GM23338 (cell line): ENCODE measurements around the gene JAKMIP1. TPM values are rescaled to one million over a fixed set of nuclear protein-coding genes. Genes with fewer than 3 reads are reported as not detected.

ENCODE experiments used
- ATAC-seq: fragments of 200-7000 bp; cut with Tn5 transposase; 3 replicates; pipeline ENCODE4 v1.9.1; 2020
- DNase-seq: peaks from one replicate; pipeline ENCODE4 v3.0.0-alpha.2; 2015; ENCODE audit warnings: low spot score
- H2AFZ ChIP-seq: fragments of 200-600 bp; sonication (generic); 2 replicates; pipeline ENCODE4 v1.8.0; 2016; ENCODE audit warnings: antibody characterized with exemption, mild to moderate bottlenecking, moderate library complexity
- H3F3A ChIP-seq: fragments of 200-600 bp; sonication (generic); replicated peaks from 2 replicates; pipeline ENCODE4 v1.8.0; 2017; ENCODE audit warnings: antibody characterized with exemption, mixed run types, low read depth
- H3K27ac ChIP-seq: fragments of 200-600 bp; sonication (generic); 2 replicates; pipeline ENCODE4 v1.6.1; 2016; ENCODE audit warnings: low read depth
- H3K27me3 ChIP-seq: fragments of 200-600 bp; sonication (generic); 2 replicates; pipeline ENCODE4 v1.8.0; 2016; ENCODE audit warnings: mild to moderate bottlenecking, mixed run types, moderate library complexity; ENCODE audit not compliant: insufficient read depth
- H3K36me3 ChIP-seq: fragments of 200-600 bp; sonication (generic); 2 replicates; pipeline ENCODE4 v1.8.0; 2016; ENCODE audit warnings: mild to moderate bottlenecking; ENCODE audit not compliant: insufficient read depth
- H3K4me1 ChIP-seq: fragments of 200-600 bp; sonication (generic); 2 replicates; pipeline ENCODE4 v1.8.0; 2016; ENCODE audit warnings: mild to moderate bottlenecking, moderate library complexity; ENCODE audit not compliant: insufficient read depth
- H3K4me2 ChIP-seq: fragments of 200-600 bp; sonication (generic); 2 replicates; pipeline ENCODE4 v1.7.1; 2017; ENCODE audit warnings: mixed run types
- H3K4me3 ChIP-seq: fragments of 200-600 bp; sonication (generic); 2 replicates; pipeline ENCODE4 v1.6.1; 2016; ENCODE audit warnings: mixed run types
- H3K79me2 ChIP-seq: fragments of 200-600 bp; sonication (generic); replicated peaks from 2 replicates; pipeline ENCODE4 v1.8.0; 2017; ENCODE audit warnings: mild to moderate bottlenecking; ENCODE audit not compliant: insufficient read depth
- H3K9me2 ChIP-seq: fragments of 200-600 bp; sonication (generic); 2 replicates; pipeline ENCODE4 v1.8.0; 2017; ENCODE audit not compliant: insufficient read depth
- H4K20me1 ChIP-seq: fragments of 200-600 bp; sonication (generic); replicated peaks from 2 replicates; pipeline ENCODE4 v1.8.0; 2017; ENCODE audit warnings: mild to moderate bottlenecking; ENCODE audit not compliant: insufficient read depth
- H3K27ac Mint-ChIP-seq: 2 replicates; pipeline ENCODE4 v1.8.0; 2020; ENCODE audit warnings: inconsistent platforms, mild to moderate bottlenecking, moderate library complexity, mixed read lengths
- H3K27me3 Mint-ChIP-seq: 3 replicates; pipeline ENCODE4 v1.8.0; 2022; ENCODE audit warnings: low read depth, mild to moderate bottlenecking, moderate library complexity, mixed read lengths, inconsistent platforms; ENCODE audit not compliant: insufficient read depth, poor library complexity
- H3K36me3 Mint-ChIP-seq: 3 replicates; pipeline ENCODE4 v1.8.0; 2021; ENCODE audit warnings: low read depth, mild to moderate bottlenecking, inconsistent platforms, moderate library complexity, mixed read lengths
- H3K4me1 Mint-ChIP-seq: 3 replicates; pipeline ENCODE4 v1.8.0; 2020; ENCODE audit warnings: mild to moderate bottlenecking, inconsistent platforms, mixed read lengths
- H3K4me3 Mint-ChIP-seq: 3 replicates; pipeline ENCODE4 v1.8.0; 2021; ENCODE audit warnings: moderate library complexity, mild to moderate bottlenecking, inconsistent platforms, mixed read lengths
- H3K9me3 Mint-ChIP-seq: 3 replicates; pipeline ENCODE4 v1.8.0; 2020; ENCODE audit warnings: moderate library complexity, mild to moderate bottlenecking, inconsistent platforms, mixed read lengths
- CREB1 ChIP-seq: fragments of 250-450 bp; sonication (Bioruptor Pico); IDR thresholded peaks from 2 replicates; pipeline ENCODE4 v1.5.0; 2020; ENCODE audit warnings: low read depth, mild to moderate bottlenecking, moderate library complexity
- EZH2 ChIP-seq: fragments of 200-600 bp; sonication (generic); IDR thresholded peaks from one replicate; pipeline ENCODE4 v1.8.0; 2017; ENCODE audit warnings: antibody characterized with exemption, mild to moderate bottlenecking, low read depth; ENCODE audit not compliant: unreplicated experiment
- EZH2phosphoT487 ChIP-seq: fragments of 200-600 bp; sonication (generic); IDR thresholded peaks from one replicate; pipeline ENCODE4 v1.8.1; 2018; ENCODE audit warnings: antibody characterized with exemption; ENCODE audit not compliant: unreplicated experiment
- JUNB ChIP-seq: IDR thresholded peaks from one replicate; pipeline ENCODE4 v1.6.1; 2016; ENCODE audit warnings: antibody characterized with exemption; ENCODE audit not compliant: unreplicated experiment
- NANOG ChIP-seq: IDR thresholded peaks from 2 replicates; pipeline ENCODE4 v1.6.1; 2016; ENCODE audit warnings: antibody characterized with exemption, borderline replicate concordance
- POLR2AphosphoS5 ChIP-seq: IDR thresholded peaks from 2 replicates; pipeline ENCODE4 v1.6.1; 2016; ENCODE audit warnings: antibody characterized with exemption, low read depth
- STAT1 ChIP-seq: IDR thresholded peaks from one replicate; pipeline ENCODE4 v1.6.1; 2016; ENCODE audit warnings: antibody characterized with exemption; ENCODE audit not compliant: unreplicated experiment
- ZNF114 ChIP-seq: fragments of 250-450 bp; sonication (Bioruptor Pico); IDR thresholded peaks from 2 replicates; pipeline ENCODE4 v1.5.0; 2020; ENCODE audit warnings: mild to moderate bottlenecking, moderate library complexity
- ZNF331 ChIP-seq: fragments of 250-450 bp; sonication (Bioruptor Pico); IDR thresholded peaks from 2 replicates; pipeline ENCODE4 v1.5.0; 2020; ENCODE audit warnings: low read depth, mild to moderate bottlenecking, moderate library complexity
- polyA plus RNA-seq: library from polyadenylated mRNA; unstranded; fragments of >200 nt; fragmentation: Nextera tagmentation; extraction: Ambion mirVana; gene quantifications from 2 replicates; pipeline ENCODE4 v1.2.1, GENCODE V29; 2016
- total RNA-seq: library from RNA; depleted of rRNA; stranded (reverse); fragments of >200 nt; shearing (Covaris generic); gene quantifications from 2 replicates; pipeline ENCODE4 v1.2.3, GENCODE V29; 2014
- TF ChIP-seq, protein P1 (sequence below): IDR thresholded peaks from 2 replicates; pipeline ENCODE4 v1.6.1; 2016; ENCODE audit warnings: antibody characterized with exemption
- TF ChIP-seq, protein P2 (sequence below): IDR thresholded peaks from one replicate; pipeline ENCODE4 v1.6.1; 2018; ENCODE audit warnings: antibody characterized with exemption; ENCODE audit not compliant: unreplicated experiment

The JAKMIP1 gene
- total and polyA plus RNA-seq, 2 experiments from 2014 or later, result 4.6 to 5.1 TPM

DNA sequence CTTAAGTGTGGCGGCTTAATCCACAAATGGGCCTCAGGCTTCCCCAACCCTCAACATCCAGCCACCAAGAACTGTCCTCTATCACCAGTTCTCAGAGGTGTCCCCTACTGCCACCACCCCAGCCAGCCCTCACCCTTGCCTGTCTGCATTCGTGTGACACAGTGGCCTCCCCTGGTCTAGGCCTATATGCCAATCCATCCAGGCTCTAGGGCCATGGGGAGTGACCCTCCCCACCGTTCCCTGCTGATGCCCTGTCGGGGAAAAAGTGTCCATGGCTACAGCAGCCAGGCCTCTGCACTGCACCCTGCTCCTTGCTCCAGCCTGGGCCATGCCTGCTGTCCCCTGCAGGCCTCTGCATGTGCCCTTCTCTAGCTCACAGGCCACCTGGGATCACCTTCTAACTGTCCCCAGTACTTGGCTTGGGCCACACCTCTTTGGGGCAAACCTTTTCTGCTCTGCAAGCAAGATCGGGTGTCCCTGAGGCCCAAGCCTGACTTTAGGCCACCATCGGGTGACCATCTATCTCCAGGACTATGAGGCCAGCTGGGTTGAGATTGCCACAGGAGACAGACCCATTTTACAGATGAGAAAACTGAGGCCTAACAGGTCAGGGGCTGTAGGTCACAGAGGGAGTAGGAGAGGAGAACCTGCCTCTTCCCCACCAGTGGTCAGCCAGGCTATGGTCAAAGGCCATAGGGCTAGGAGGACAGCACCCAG, 75.8 kb downstream of the JAKMIP1 start:
- Mint-ChIP-seq H3K9me3 (no peaks in the 10 kb centered on the region), H3K36me3 (no peaks in the 10 kb centered on the region), H3K27ac (no peak overlapping the region), H3K4me1 (peaks cover 6% of the 10 kb centered on the region), H3K27me3 (peaks cover 3% of the 10 kb centered on the region), H3K4me3 (no peak overlapping the region)
- Histone ChIP-seq H3K4me1 (no peaks in the 10 kb centered on the region), H3K4me2 (no peak overlapping the region), H3K36me3 (no peaks in the 10 kb centered on the region), H4K20me1 (no peaks in the 10 kb centered on the region), H3K79me2 (no peaks in the 10 kb centered on the region), H3K9me2 (no peaks in the 10 kb centered on the region), H3K27me3 (no peaks in the 10 kb centered on the region), H3F3A (no peaks in the 10 kb centered on the region), H3K27ac (no peak overlapping the region), H2AFZ (no peak overlapping the region), H3K4me3 (no peak overlapping the region)
- DNase-seq, result no peak
- no peak for ATAC-seq
- no peak for TF ChIP-seq JUNB
- no peak for TF ChIP-seq CREB1 (CRISPR knock-in tag)
- TF ChIP-seq EZH2, result no peak
- no peak for TF ChIP-seq EZH2phosphoT487

DNA sequence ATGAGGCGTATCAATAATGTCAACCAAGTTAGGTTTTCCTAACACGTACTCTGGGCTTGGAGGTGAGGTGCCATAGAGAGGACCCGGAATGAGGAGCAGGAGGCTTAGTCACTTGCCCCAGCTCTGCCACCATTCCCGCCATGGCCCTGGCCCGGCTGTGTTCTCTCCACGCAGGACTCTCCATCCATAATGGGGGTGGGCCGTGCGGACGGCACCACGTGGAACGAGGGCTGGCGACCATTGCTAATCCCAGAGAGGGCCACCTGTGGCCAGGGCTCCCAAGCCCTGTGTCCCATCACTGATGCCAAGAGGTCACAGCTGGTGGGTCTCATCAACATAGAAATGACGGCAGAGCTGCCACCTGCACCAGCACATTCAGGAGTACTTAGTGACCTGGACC, 76.4 kb downstream of the JAKMIP1 start:
- Histone ChIP-seq H4K20me1 (no peaks in the 10 kb centered on the region), H3K79me2 (no peaks in the 10 kb centered on the region), H3K4me1 (no peaks in the 10 kb centered on the region), H3K4me3 (no peak overlapping the region), H3K27me3 (no peaks in the 10 kb centered on the region), H3K36me3 (no peaks in the 10 kb centered on the region), H3K4me2 (no peak overlapping the region), H2AFZ (no peak overlapping the region), H3K27ac (no peak overlapping the region), H3K9me2 (no peaks in the 10 kb centered on the region), H3F3A (no peaks in the 10 kb centered on the region)
- H3K27ac Mint-ChIP-seq, result no peak overlapping the region
- H3K36me3 Mint-ChIP-seq, result no peaks in the 10 kb centered on the region
- H3K4me1 Mint-ChIP-seq, result peaks cover 9% of the 10 kb centered on the region
- ATAC-seq (no peak), DNase-seq (no peak)
- H3K27me3 Mint-ChIP-seq, result peaks cover 3% of the 10 kb centered on the region
- H3K9me3 Mint-ChIP-seq, result no peaks in the 10 kb centered on the region
- H3K4me3 Mint-ChIP-seq, result no peak overlapping the region
- TF ChIP-seq NANOG (no peak), ZNF331 (CRISPR knock-in tag) (no peak), EZH2phosphoT487 (no peak), CREB1 (CRISPR knock-in tag) (no peak), ZNF114 (CRISPR knock-in tag) (no peak), STAT1 (no peak), POLR2AphosphoS5 (no peak), JUNB (no peak), EZH2 (no peak)
- TF ChIP-seq, protein P1, sequence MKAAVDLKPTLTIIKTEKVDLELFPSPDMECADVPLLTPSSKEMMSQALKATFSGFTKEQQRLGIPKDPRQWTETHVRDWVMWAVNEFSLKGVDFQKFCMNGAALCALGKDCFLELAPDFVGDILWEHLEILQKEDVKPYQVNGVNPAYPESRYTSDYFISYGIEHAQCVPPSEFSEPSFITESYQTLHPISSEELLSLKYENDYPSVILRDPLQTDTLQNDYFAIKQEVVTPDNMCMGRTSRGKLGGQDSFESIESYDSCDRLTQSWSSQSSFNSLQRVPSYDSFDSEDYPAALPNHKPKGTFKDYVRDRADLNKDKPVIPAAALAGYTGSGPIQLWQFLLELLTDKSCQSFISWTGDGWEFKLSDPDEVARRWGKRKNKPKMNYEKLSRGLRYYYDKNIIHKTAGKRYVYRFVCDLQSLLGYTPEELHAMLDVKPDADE, result no peak
- TF ChIP-seq, protein P2, sequence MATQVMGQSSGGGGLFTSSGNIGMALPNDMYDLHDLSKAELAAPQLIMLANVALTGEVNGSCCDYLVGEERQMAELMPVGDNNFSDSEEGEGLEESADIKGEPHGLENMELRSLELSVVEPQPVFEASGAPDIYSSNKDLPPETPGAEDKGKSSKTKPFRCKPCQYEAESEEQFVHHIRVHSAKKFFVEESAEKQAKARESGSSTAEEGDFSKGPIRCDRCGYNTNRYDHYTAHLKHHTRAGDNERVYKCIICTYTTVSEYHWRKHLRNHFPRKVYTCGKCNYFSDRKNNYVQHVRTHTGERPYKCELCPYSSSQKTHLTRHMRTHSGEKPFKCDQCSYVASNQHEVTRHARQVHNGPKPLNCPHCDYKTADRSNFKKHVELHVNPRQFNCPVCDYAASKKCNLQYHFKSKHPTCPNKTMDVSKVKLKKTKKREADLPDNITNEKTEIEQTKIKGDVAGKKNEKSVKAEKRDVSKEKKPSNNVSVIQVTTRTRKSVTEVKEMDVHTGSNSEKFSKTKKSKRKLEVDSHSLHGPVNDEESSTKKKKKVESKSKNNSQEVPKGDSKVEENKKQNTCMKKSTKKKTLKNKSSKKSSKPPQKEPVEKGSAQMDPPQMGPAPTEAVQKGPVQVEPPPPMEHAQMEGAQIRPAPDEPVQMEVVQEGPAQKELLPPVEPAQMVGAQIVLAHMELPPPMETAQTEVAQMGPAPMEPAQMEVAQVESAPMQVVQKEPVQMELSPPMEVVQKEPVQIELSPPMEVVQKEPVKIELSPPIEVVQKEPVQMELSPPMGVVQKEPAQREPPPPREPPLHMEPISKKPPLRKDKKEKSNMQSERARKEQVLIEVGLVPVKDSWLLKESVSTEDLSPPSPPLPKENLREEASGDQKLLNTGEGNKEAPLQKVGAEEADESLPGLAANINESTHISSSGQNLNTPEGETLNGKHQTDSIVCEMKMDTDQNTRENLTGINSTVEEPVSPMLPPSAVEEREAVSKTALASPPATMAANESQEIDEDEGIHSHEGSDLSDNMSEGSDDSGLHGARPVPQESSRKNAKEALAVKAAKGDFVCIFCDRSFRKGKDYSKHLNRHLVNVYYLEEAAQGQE, result no peak
